HEK293 (cell line): ENCODE results near the gene DENND2A.

ENCODE experiments used
- AEBP2 ChIP-seq: fragments of 450-650 bp; formaldehyde crosslinking; IDR thresholded peaks from 2 replicates; pipeline ENCODE4 v1.5.1; 2016; ENCODE audit warnings: missing biosample characterization, missing genetic modification characterization, borderline replicate concordance
- GLIS1 ChIP-seq: fragments of 450-650 bp; formaldehyde crosslinking; IDR thresholded peaks from 2 replicates; pipeline ENCODE4 v1.5.1; 2016; ENCODE audit warnings: missing biosample characterization, missing genetic modification characterization
- KLF8 ChIP-seq: fragments of 450-650 bp; formaldehyde crosslinking; IDR thresholded peaks from 2 replicates; pipeline ENCODE4 v1.5.1; 2016; ENCODE audit warnings: missing biosample characterization, missing genetic modification characterization
- OVOL3 ChIP-seq: fragments of 450-650 bp; formaldehyde crosslinking; IDR thresholded peaks from 2 replicates; pipeline ENCODE4 v1.5.1; 2016; ENCODE audit warnings: missing biosample characterization, missing genetic modification characterization
- PRDM1 ChIP-seq: fragments of 450-650 bp; formaldehyde crosslinking; IDR thresholded peaks from 2 replicates; pipeline ENCODE4; 2016; ENCODE audit warnings: missing biosample characterization, missing genetic modification characterization
- SALL2 ChIP-seq: fragments of 450-650 bp; formaldehyde crosslinking; IDR thresholded peaks from 2 replicates; pipeline ENCODE4 v1.5.0; 2017; ENCODE audit warnings: missing biosample characterization, mild to moderate bottlenecking, missing genetic modification characterization, borderline replicate concordance
- TCF7L2 ChIP-seq: IDR thresholded peaks from 2 replicates; pipeline ENCODE4 v1.6.1; 2011; ENCODE audit warnings: low read depth, mild to moderate bottlenecking, inconsistent platforms, low read length, moderate library complexity, borderline replicate concordance
- WT1 ChIP-seq: fragments of 450-650 bp; formaldehyde crosslinking; IDR thresholded peaks from 2 replicates; pipeline ENCODE4 v1.5.1; 2016; ENCODE audit warnings: missing biosample characterization, missing genetic modification characterization
- ZBTB26 ChIP-seq: fragments of 450-650 bp; formaldehyde crosslinking; optimal IDR thresholded peaks from 2 replicates; pipeline ENCODE3; 2016; ENCODE audit warnings: missing biosample characterization, mild to moderate bottlenecking, missing genetic modification characterization
- ZFP3 ChIP-seq: fragments of 450-650 bp; formaldehyde crosslinking; IDR thresholded peaks from 2 replicates; pipeline ENCODE4 v1.5.1; 2016; ENCODE audit warnings: low read depth, missing biosample characterization, missing genetic modification characterization
- ZNF140 ChIP-seq: fragments of 450-650 bp; formaldehyde crosslinking; IDR thresholded peaks from 2 replicates; pipeline ENCODE4 v1.5.1; 2016; ENCODE audit warnings: missing biosample characterization, missing genetic modification characterization
- ZNF146 ChIP-seq: fragments of 450-650 bp; formaldehyde crosslinking; IDR thresholded peaks from 2 replicates; pipeline ENCODE4 v1.5.1; 2016; ENCODE audit warnings: missing biosample characterization, missing genetic modification characterization
- ZNF16 ChIP-seq: fragments of 450-650 bp; formaldehyde crosslinking; IDR thresholded peaks from 2 replicates; pipeline ENCODE4 v1.5.1; 2016; ENCODE audit warnings: low read depth, missing biosample characterization, missing genetic modification characterization
- ZNF169 ChIP-seq: fragments of 450-650 bp; formaldehyde crosslinking; IDR thresholded peaks from 2 replicates; pipeline ENCODE4 v1.5.1; 2016; ENCODE audit warnings: missing biosample characterization, missing genetic modification characterization
- ZNF175 ChIP-seq: fragments of 450-650 bp; formaldehyde crosslinking; IDR thresholded peaks from 2 replicates; pipeline ENCODE4 v1.5.1; 2016; ENCODE audit warnings: missing biosample characterization, missing genetic modification characterization
- ZNF19 ChIP-seq: fragments of 450-650 bp; formaldehyde crosslinking; IDR thresholded peaks from 2 replicates; pipeline ENCODE4; 2016; ENCODE audit warnings: missing biosample characterization, missing genetic modification characterization, low read depth
- ZNF202 ChIP-seq: fragments of 450-650 bp; formaldehyde crosslinking; IDR thresholded peaks from 2 replicates; pipeline ENCODE4 v1.5.1; 2016; ENCODE audit warnings: missing biosample characterization, missing genetic modification characterization, borderline replicate concordance
- ZNF211 ChIP-seq: fragments of 450-650 bp; formaldehyde crosslinking; IDR thresholded peaks from 2 replicates; pipeline ENCODE4 v1.5.1; 2016; ENCODE audit warnings: low read depth, missing biosample characterization, missing genetic modification characterization
- ZNF239 ChIP-seq: fragments of 450-650 bp; formaldehyde crosslinking; IDR thresholded peaks from 2 replicates; pipeline ENCODE4 v1.5.1; 2016; ENCODE audit warnings: missing biosample characterization, missing genetic modification characterization
- ZNF248 ChIP-seq: fragments of 450-650 bp; formaldehyde crosslinking; IDR thresholded peaks from 2 replicates; pipeline ENCODE4 v1.5.1; 2017; ENCODE audit warnings: missing biosample characterization, missing genetic modification characterization
- ZNF266 ChIP-seq: fragments of 450-650 bp; formaldehyde crosslinking; IDR thresholded peaks from 2 replicates; pipeline ENCODE4 v1.5.1; 2016; ENCODE audit warnings: missing biosample characterization, missing genetic modification characterization, low read depth
- ZNF341 ChIP-seq: fragments of 450-650 bp; formaldehyde crosslinking; IDR thresholded peaks from 2 replicates; pipeline ENCODE4; 2016; ENCODE audit warnings: low read depth, missing biosample characterization, missing genetic modification characterization
- ZNF394 ChIP-seq: fragments of 450-650 bp; formaldehyde crosslinking; IDR thresholded peaks from 2 replicates; pipeline ENCODE4 v1.5.1; 2016; ENCODE audit warnings: missing biosample characterization, missing genetic modification characterization, mild to moderate bottlenecking, moderate library complexity, borderline replicate concordance
- ZNF473 ChIP-seq: fragments of 450-650 bp; formaldehyde crosslinking; IDR thresholded peaks from 2 replicates; pipeline ENCODE4 v1.5.1; 2017; ENCODE audit warnings: missing biosample characterization, missing genetic modification characterization
- ZNF514 ChIP-seq: fragments of 450-650 bp; formaldehyde crosslinking; IDR thresholded peaks from 2 replicates; pipeline ENCODE4 v1.5.1; 2016; ENCODE audit warnings: missing biosample characterization, missing genetic modification characterization
- ZNF521 ChIP-seq: fragments of 450-650 bp; formaldehyde crosslinking; IDR thresholded peaks from 2 replicates; pipeline ENCODE4 v1.5.1; 2017; ENCODE audit warnings: missing biosample characterization, mild to moderate bottlenecking, missing genetic modification characterization
- ZNF548 ChIP-seq: fragments of 450-650 bp; formaldehyde crosslinking; IDR thresholded peaks from 2 replicates; pipeline ENCODE4 v1.5.1; 2016; ENCODE audit warnings: missing biosample characterization, missing genetic modification characterization
- ZNF571 ChIP-seq: fragments of 450-650 bp; formaldehyde crosslinking; IDR thresholded peaks from 2 replicates; pipeline ENCODE4 v1.5.0; 2017; ENCODE audit warnings: missing biosample characterization, missing genetic modification characterization
- ZNF623 ChIP-seq: fragments of 450-650 bp; formaldehyde crosslinking; IDR thresholded peaks from 2 replicates; pipeline ENCODE4 v1.5.1; 2016; ENCODE audit warnings: missing biosample characterization, missing genetic modification characterization
- ZNF654 ChIP-seq: fragments of 450-650 bp; formaldehyde crosslinking; IDR thresholded peaks from 2 replicates; pipeline ENCODE4 v1.5.1; 2016; ENCODE audit warnings: low read depth, missing biosample characterization, missing genetic modification characterization
- ZNF664 ChIP-seq: fragments of 450-650 bp; formaldehyde crosslinking; IDR thresholded peaks from 2 replicates; pipeline ENCODE4 v1.5.1; 2016; ENCODE audit warnings: missing biosample characterization, missing genetic modification characterization
- ZNF785 ChIP-seq: fragments of 450-650 bp; formaldehyde crosslinking; IDR thresholded peaks from 2 replicates; pipeline ENCODE4 v1.5.1; 2016; ENCODE audit warnings: missing biosample characterization, missing genetic modification characterization
- ZNF791 ChIP-seq: fragments of 450-650 bp; formaldehyde crosslinking; IDR thresholded peaks from 2 replicates; pipeline ENCODE4 v1.5.1; 2016; ENCODE audit warnings: missing biosample characterization, missing genetic modification characterization
- ZSCAN30 ChIP-seq: fragments of 450-650 bp; IDR thresholded peaks from 2 replicates; pipeline ENCODE4 v1.5.1; 2018; ENCODE audit warnings: missing biosample characterization, mild to moderate bottlenecking, missing genetic modification characterization, moderate library complexity
- TF ChIP-seq, protein P1 (sequence below): fragments of 450-650 bp; IDR thresholded peaks from 2 replicates; pipeline ENCODE4 v1.5.1; 2018; ENCODE audit warnings: missing biosample characterization, mild to moderate bottlenecking, missing genetic modification characterization
- TF ChIP-seq, protein P2 (sequence below): fragments of 450-650 bp; formaldehyde crosslinking; IDR thresholded peaks from 2 replicates; pipeline ENCODE4 v1.5.1; 2016; ENCODE audit warnings: missing biosample characterization, missing genetic modification characterization

DENND2A gene

GRCh38 chr7:140640727-140641523 is at the start of gene DENND2A (continued):
- TF ChIP-seq ZNF175 (tag by site-specific recombination): no peak
- TF ChIP-seq KLF8 (tag by site-specific recombination): peak; percentile 58; the same call in 1 of the 2 replicates
- TF ChIP-seq SALL2 (tag by site-specific recombination): no peak
- no peak for TF ChIP-seq ZNF514 (tag by site-specific recombination)
- no peak for TF ChIP-seq AEBP2 (tag by site-specific recombination)
- TF ChIP-seq ZNF571 (tag by site-specific recombination): no peak
- TF ChIP-seq ZNF394: peak; percentile 30; the same call in 1 of the 2 replicates
- TF ChIP-seq ZNF202 (tag by site-specific recombination): no peak
- TF ChIP-seq ZNF473 (tag by site-specific recombination): no peak
- no peak for TF ChIP-seq ZNF140 (tag by site-specific recombination)
- no peak for TF ChIP-seq ZNF791 (tag by site-specific recombination)
- TF ChIP-seq ZNF248 (tag by site-specific recombination): no peak
- no peak for TF ChIP-seq TCF7L2
- TF ChIP-seq ZNF654: no peak
- TF ChIP-seq ZSCAN30 (tag by site-specific recombination): peak; percentile 40; the same call in 1 of the 2 replicates
- TF ChIP-seq ZNF623: no peak
- TF ChIP-seq ZNF341: peak; percentile 53
- no peak for TF ChIP-seq ZNF211 (tag by site-specific recombination)
- no peak for TF ChIP-seq ZNF548
- TF ChIP-seq ZNF266: no peak
- peak; percentile 5 for TF ChIP-seq ZBTB26 (tag by site-specific recombination)
- no peak for TF ChIP-seq ZNF169 (tag by site-specific recombination)
- TF ChIP-seq ZNF16 (tag by site-specific recombination): no peak
- TF ChIP-seq, protein P1, sequence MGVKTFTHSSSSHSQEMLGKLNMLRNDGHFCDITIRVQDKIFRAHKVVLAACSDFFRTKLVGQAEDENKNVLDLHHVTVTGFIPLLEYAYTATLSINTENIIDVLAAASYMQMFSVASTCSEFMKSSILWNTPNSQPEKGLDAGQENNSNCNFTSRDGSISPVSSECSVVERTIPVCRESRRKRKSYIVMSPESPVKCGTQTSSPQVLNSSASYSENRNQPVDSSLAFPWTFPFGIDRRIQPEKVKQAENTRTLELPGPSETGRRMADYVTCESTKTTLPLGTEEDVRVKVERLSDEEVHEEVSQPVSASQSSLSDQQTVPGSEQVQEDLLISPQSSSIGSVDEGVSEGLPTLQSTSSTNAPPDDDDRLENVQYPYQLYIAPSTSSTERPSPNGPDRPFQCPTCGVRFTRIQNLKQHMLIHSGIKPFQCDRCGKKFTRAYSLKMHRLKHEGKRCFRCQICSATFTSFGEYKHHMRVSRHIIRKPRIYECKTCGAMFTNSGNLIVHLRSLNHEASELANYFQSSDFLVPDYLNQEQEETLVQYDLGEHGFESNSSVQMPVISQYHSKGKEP (tag by site-specific recombination): no peak
- TF ChIP-seq ZNF239 (tag by site-specific recombination): no peak
- no peak for TF ChIP-seq ZNF664 (tag by site-specific recombination)
- no peak for TF ChIP-seq ZNF19
- TF ChIP-seq WT1 (tag by site-specific recombination): no peak
- TF ChIP-seq GLIS1 (tag by site-specific recombination): peak; percentile 94
- TF ChIP-seq, protein P2, sequence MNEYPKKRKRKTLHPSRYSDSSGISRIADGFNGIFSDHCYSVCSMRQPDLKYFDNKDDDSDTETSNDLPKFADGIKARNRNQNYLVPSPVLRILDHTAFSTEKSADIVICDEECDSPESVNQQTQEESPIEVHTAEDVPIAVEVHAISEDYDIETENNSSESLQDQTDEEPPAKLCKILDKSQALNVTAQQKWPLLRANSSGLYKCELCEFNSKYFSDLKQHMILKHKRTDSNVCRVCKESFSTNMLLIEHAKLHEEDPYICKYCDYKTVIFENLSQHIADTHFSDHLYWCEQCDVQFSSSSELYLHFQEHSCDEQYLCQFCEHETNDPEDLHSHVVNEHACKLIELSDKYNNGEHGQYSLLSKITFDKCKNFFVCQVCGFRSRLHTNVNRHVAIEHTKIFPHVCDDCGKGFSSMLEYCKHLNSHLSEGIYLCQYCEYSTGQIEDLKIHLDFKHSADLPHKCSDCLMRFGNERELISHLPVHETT (tag by site-specific recombination): no peak
- TF ChIP-seq OVOL3 (tag by site-specific recombination): no peak
- no peak for TF ChIP-seq PRDM1 (tag by site-specific recombination)
- no peak for TF ChIP-seq ZFP3 (tag by site-specific recombination)
- no peak for TF ChIP-seq ZNF521 (tag by site-specific recombination)
- no peak for TF ChIP-seq ZNF146
- no peak for TF ChIP-seq ZNF785 (tag by site-specific recombination)
